HepG2 (cell line): ENCODE results near the gene PIK3C2B. TPM values are rescaled to one million over a fixed set of nuclear protein-coding genes. Genes with fewer than 3 reads are reported as not detected.
A peak's percentile ranks its signal among the peaks of the same experiment; 100 is the strongest.

Source experiments
- ADNP ChIP-seq: sonication (generic); formaldehyde crosslinking; IDR thresholded peaks from 2 replicates; pipeline ENCODE4 v1.4.0; 2020; ENCODE audit warnings: missing genetic modification reagents
- FIP1L1 ChIP-seq: fragments of 200-400 bp; formaldehyde crosslinking; IDR thresholded peaks from 2 replicates; pipeline ENCODE4 v1.6.1; 2018; ENCODE audit warnings: low read depth, mild to moderate bottlenecking, low read length, moderate library complexity, borderline replicate concordance; ENCODE audit not compliant: insufficient read depth
- HOMEZ ChIP-seq: IDR thresholded peaks from 2 replicates; pipeline ENCODE4 v1.6.1; 2016; ENCODE audit warnings: low read depth
- LBX2 ChIP-seq: sonication (generic); formaldehyde crosslinking; IDR thresholded peaks from 2 replicates; pipeline ENCODE4 v1.5.0; 2020; ENCODE audit warnings: missing genetic modification reagents, mild to moderate bottlenecking, borderline replicate concordance
- PHF20 ChIP-seq: sonication (generic); formaldehyde crosslinking; IDR thresholded peaks from 2 replicates; pipeline ENCODE4 v1.5.0; 2020; ENCODE audit warnings: mild to moderate bottlenecking, missing genetic modification reagents
- RERE ChIP-seq: IDR thresholded peaks from 2 replicates; pipeline ENCODE4 v1.6.1; 2016; ENCODE audit warnings: low read depth, missing genetic modification reagents, missing compliant biosample characterization
- SMARCC2 ChIP-seq: fragments of 450-650 bp; IDR thresholded peaks from 2 replicates; pipeline ENCODE4 v1.6.1; 2017; ENCODE audit warnings: antibody characterized with exemption, mild to moderate bottlenecking
- TFE3 ChIP-seq: IDR thresholded peaks from 2 replicates; pipeline ENCODE4 v1.6.1; 2016
- ZNF263 ChIP-seq: sonication (generic); formaldehyde crosslinking; IDR thresholded peaks from 2 replicates; pipeline ENCODE4 v1.4.0; 2020; ENCODE audit warnings: missing genetic modification reagents
- ZNF280D ChIP-seq: sonication (generic); formaldehyde crosslinking; IDR thresholded peaks from 2 replicates; pipeline ENCODE4 v1.5.1; 2020; ENCODE audit warnings: mild to moderate bottlenecking, missing genetic modification reagents
- ZNF674 ChIP-seq: sonication (generic); formaldehyde crosslinking; IDR thresholded peaks from 2 replicates; pipeline ENCODE4 v1.5.0; 2020; ENCODE audit warnings: low read depth, mild to moderate bottlenecking, missing genetic modification reagents
- polyA plus RNA-seq, 8 experiments: library from polyadenylated mRNA; depleted of rRNA in 3 of 8; stranded (reverse) in 7 of 8; unstranded in 1 of 8; fragments of >200 nt; fragmentation: Illumina TruSeq in 4 of 8; extraction: Trizol in 4 of 8; gene quantifications; 2 replicates each; pipeline versions ENCODE4 v1.2.1 to v1.2.3, GENCODE V29; 2011 to 2016; ENCODE audit warnings: low read depth in 4 of 8, missing spikeins in 1 of 8, mixed read lengths in 1 of 8; ENCODE audit not compliant: insufficient read depth in 1 of 8
- total RNA-seq, 5 experiments: library from RNA; depleted of rRNA; stranded (reverse); fragments of >200 nt; fragmentation: Illumina TruSeq; extraction: Trizol; gene quantifications; 2 replicates each; pipeline ENCODE4 v1.2.3, GENCODE V29; 2016; ENCODE audit warnings: low read depth in 1 of 5

Gene PIK3C2B
- total and polyA plus RNA-seq, 2 of the 13 experiments (the other 11 are each of a cell fraction or from before 2014, with no cell fraction given): 3.4 to 4.5 TPM

GRCh38 chr1:204494281-204495077 lies at the start of gene PIK3C2B (continued):
- TF ChIP-seq ZNF280D (CRISPR knock-in tag): no peak
- no peak for TF ChIP-seq TFE3
- no peak for TF ChIP-seq FIP1L1
- TF ChIP-seq ZNF674 (CRISPR knock-in tag): no peak
- TF ChIP-seq SMARCC2: no peak
- no peak for TF ChIP-seq RERE (CRISPR knock-in tag)
- TF ChIP-seq HOMEZ: peak; percentile 34; the same call in 1 of the 2 replicates
- no peak for TF ChIP-seq ADNP (CRISPR knock-in tag)
- 0 out of 2 replicates have a peak, but pooled peaks have one; percentile 43 for TF ChIP-seq LBX2 (CRISPR knock-in tag)
- peak; percentile 48; the same call in 1 of the 2 replicates for TF ChIP-seq PHF20 (CRISPR knock-in tag)
- TF ChIP-seq ZNF263 (CRISPR knock-in tag): peak; percentile 23; the same call in 1 of the 2 replicates
